HG03139 (cell line): ENCODE measurements around the gene WDFY4.

ENCODE experiments used
- ATAC-seq: cut with Tn5 transposase; IDR thresholded peaks from one replicate; pipeline ENCODE4 v1.9.1; 2021; ENCODE audit not compliant: unreplicated experiment

Gene WDFY4

DNA sequence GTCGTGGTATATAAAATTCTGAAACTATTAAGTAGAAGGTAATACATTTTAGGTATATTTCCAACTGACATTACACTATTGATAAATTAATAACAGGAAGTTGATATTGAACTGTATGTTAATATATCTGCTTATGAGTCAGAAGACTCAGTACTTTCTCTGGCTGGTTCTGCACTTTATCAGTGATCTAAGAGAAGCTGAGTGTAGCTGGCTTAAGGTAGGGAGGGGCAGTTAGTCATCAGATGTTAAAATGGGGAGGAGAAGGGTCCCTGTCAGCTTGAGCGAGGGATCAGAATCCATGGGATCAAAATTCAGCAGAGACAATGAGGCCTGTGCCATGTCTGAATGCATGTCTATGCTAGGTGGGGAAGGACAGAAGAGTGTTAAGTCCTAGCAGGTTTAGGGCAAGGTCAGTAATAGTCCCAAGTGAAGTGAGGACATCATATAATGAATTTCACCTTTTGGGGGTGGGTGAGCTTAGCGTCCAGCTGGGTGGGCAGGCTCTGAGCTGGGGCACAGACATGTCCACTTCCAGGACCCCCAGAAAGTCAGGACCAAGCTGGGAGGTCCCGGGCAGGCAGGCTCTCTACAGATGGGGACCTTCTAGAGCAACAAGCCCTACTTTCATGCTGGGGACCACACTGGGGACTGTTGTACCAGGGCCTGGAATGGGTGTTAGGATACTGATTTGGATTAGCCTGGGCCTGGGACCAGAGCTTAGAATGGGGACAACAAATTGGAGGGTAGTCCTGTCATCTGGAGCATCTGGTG lies 82.9 kb downstream of the WDFY4 start:
- no peak for ATAC-seq

DNA sequence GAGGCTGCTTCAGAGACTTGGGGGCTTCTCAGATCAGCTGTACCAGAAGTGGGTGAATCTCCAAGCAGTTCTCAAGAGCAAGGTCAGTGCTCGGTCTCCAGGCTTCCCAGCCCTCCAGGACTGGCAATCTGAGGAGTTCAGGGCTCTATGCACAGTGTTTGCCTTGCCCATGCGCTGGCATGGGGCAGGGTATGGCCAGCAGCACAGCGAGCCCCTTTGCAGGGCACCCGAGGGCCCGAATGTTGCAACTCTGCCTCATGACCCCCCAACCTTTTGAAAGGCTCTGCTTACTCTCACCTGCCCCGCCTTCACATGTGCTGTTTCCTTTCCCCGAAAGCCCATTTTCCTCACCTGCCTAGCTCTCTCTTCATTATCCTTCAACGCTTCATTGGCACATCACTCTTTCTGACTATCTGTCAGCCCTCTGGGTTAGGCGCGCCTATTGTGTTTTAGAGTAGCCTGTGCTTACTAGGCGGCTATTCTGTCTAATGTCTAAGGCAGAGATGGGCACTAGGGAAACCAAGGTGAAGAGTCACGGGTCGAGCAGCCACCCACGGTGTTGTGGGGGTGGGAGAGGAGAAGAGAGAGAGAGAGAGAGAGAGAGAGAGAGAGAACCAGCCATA lies 83.6 kb downstream of the WDFY4 start:
- ATAC-seq: no peak

DNA sequence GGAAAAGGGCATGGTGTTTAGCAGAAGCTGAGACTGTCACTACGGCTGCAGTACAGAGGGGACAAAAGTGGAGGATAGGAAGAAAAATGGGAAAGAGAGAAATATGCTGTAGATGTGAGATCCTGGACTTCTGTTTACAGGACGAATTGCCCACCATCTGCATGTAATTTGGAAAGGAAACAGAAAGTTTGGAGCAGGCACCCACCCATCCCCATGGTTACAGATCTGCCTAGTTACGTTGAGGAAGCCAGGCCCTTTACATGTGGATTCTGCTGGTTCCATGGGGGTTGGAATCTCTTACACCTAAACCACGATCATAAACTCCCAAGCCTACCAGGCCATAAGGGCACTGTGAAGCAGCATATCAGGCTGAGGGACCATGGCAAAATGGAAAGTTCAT lies 84.3 kb downstream of the WDFY4 start:
- ATAC-seq: no peak

DNA sequence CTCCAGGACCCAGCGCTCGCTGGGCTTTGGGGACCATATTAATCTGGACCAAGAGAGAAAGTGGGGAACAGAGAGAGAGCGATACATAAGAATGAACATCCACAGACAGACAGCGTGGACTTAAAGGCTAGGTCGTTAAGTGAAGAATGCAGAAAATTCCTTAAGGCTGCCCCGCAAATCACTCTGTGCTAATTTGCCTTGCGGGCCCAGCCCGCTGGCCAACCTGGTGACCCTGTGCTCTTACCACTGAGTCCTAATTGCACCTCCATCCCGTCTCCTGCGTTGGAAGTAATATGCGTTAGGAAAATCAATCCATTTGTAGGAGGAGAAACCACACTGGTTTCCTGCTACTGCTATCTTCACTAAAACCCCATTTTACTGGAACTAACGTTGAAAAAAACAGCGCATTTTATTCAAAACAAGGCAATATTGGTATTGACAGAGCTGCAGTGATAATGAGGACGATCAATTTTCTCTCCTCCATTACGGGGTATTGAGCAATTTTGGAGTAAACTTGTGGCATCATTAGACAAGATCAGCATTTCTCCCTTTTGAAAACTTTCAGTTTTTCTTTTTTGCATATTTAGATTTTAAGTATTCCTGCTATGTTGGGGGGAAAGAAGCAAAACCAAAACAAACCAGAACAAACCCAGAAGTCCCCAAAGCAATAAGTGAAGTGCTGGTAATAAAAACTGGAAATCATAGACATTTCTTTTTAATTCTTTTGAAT lies 85.2 kb downstream of the WDFY4 start:
- no peak for ATAC-seq

DNA sequence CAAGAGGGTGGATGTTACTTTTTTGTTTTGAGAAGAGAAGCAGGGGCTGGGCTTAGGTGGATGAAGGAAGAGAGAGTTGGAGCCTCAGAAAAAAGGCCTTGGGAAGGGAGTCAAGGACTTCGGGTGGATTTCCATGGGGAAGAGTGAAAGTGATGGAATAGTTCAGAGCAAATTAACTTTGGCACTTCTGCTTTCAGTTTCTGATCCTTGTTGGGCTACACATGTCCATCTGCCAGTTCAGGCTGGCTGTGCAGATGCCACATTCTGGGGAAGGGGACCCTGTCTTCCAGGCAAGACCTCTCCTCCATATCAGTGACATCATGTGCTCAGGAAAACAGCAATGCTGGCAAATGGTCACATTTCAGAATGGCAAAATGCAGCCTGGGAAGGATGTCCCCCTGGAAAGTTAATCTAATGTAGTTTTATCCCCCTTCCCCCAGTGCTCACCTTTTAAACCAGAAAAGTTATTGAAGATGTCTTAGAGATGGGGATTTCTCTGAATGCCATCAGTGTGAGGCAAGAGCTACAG lies 86.0 kb downstream of the WDFY4 start:
- no peak for ATAC-seq

DNA sequence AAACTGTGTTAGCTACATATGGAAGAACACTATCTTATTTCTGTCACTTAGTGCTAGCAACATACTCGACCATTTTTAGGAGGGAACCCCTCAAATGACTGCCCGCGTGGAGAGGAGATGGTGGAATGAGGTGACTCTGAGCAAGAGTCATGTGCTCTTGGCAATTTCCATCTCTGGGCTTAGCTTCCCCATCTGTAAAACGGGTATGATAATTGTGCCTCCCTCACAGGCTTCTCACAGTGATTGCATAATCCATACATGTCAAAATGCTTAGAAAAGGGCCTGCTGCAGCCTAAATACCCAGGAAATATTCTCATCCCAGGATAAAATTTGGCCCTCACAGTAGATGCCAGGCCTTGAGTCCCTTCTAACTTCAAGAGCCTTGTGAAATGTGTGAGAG lies 86.6 kb downstream of the WDFY4 start:
- no peak for ATAC-seq

DNA sequence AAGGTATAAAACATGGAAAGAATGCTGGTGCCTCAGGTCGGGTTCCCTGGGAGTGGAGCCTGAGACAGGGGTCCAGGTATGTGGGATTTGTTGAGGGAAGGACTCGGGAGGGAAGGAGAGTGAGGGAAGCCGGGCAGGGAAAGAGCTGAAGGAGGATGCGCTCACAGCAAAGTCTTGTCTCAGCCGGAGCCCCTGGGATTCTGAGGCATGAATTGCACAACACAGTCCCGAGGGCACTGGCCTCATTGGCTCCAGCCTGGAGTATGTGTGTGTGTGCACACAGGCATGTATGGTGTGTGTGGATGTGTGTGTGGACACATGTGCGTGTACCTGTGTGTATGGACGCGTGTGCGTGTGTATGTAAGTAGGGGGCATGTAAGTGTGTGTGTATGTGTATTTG lies 87.4 kb downstream of the WDFY4 start:
- no peak for ATAC-seq

DNA sequence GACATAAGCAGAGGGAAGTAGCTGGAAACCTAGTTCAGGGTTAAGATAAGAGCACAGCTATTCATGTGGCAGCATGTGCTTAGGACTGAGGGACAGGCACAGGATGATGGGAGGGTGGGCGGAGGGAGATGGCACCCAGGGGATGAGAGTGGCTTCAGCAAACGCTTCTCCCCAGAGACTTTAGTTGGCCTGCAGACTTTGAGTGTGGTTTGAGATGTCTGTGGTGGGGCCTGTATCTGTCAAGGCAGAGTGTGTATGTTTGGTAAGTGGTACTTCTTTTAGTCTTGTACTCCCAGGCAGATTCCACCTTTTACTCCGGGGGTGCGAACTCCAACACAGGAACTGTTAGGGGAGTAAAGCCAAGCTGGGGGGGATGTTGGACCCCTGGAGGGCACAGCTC lies 88.9 kb downstream of the WDFY4 start:
- no peak for ATAC-seq

DNA sequence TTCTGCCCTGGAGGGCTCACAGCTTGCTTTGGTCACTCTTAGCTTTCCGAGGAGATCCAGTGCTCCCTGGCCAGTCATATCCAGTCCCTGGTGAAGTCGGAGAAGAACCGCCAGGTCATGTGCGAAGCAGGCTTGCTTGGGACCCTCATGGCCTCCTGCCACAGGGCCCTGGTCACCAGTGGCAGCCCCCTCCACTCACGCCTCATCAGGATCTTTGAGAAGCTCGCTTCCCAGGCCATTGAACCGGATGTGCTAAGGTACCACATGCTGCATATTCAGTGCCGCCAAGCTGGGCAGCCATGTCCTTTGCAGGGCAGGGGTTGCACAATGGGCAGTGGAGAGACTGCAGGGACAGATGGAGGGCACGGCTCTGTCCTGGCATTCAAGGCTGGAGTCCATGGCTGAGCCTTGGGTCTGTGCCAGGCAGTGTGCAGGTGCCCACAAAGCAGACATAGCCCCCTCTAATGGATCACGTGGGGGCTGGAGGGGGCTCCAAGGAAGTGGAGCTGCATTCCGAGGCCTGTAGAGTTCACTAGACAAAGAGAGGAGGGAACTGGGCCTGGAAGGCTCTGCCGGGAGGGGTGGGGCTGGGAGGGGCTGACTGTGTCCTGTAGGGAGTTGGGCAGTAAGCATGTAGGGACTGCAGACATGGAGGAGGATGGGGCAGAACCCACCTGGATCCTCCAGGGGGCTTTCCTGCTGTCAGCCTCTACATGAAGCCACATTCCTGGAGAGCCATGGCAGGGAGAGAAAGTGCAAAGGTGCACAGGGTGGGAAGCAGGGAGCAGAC lies 89.9 kb downstream of the WDFY4 start:
- no peak for ATAC-seq

DNA sequence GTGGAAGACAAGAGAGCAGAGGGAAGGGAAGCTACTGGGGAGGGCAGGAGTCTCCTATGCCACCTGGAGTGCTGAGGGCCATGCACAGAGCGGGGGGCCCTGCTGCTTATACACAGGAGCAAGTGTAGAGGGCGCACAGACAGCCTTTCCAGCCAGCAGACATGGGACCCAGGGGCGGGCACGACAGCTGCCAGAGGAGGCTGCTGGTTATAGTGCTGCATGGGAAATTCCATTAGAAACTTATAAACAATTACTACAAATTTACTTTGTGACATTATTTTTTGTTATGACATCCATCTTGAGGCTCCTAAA lies 90.5 kb downstream of the WDFY4 start:
- ATAC-seq: no peak

DNA sequence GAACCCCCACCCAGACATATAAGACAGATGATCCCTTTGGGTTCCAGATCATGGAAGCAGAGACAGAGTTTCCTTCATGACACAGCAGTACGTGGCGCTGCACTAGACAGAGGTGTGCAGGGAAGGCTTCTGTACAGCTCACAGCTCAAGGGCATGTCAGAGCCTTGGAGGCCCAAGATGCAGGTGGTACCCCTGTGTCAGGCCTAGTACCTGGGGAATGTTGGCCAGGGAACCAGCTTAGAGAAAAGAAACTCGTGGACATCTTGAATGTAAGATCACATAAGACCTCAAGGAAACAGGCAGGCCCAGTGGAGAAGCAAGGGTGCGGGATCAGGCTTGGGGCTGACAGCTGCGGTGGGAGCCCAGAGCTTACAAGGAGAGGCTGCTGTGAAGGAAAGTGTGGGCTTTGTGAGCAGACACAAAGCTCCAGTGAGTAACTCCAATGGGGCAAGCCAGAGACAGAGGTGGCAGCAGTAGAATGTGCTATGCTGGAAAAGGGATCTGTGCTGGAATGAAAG lies 91.4 kb downstream of the WDFY4 start:
- ATAC-seq: no peak

DNA sequence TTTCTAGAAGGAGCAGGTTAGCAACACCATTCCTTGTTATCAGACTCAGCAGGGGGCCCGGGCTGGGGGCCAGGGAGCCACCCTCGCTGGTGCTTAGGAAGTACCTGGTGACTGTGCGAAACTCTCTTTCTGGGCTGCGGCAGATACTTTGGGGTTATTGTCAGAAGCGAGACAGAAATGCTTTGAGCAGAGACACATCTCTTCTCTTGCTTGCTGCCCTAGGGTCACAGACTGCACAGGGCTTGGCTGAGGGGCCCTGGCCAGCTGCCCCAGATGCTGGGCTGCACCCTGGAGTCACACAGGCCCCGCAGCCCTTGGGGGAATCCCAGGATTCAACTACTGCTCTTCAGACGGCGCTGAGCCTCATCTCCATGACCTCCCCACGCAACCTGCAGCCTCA lies 91.9 kb downstream of the WDFY4 start:
- ATAC-seq: no peak

DNA sequence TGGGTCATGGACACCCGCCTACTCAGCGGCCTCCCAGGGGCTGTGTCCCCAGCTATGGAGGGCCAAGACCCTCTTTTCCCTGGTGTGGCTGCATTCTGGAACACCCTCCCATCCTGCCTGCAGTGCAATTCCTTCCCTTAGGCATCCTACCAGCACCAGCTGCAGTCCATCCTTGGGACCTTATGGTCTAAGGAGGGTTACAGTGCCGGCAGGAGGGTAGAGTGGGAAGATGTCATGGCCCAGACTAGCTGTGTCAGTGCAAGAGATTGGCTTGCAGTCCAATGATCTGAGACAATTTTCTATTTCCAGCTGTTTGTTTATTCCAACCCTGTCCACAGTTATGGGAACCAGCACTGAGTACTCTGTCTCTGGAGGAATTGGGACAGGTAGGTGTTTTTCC lies 92.4 kb downstream of the WDFY4 start:
- ATAC-seq: no peak

DNA sequence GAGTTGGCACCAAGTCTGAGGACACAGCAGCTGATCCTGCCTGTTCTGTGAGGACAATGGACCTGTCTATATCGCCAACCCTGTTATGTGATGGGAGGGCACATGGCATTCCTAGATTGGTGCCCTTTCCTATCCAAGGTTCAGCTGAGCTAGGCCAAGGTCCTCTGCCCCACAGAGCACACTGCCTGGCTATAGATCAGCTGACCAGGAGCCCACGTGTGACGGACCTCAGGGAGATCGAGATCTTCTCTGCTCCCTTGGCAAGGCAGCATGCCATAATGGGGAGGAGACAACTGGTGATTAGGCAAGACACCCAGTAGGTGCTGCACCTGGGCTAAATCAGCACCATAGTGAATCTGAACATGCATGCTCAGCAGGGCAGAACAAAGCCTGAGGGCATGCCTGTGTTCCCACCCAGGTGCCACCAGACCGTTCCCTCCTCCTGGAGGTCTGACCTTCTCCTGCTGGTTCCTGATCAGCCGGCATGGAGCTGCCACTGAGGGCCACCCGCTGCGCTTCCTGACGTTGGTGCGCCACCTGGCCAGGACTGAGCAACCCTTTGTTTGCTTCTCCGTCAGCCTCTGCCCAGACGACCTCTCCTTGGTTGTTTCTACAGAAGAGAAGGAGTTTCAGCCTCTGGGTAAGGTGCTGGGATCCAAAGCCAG lies 93.7 kb downstream of the WDFY4 start:
- ATAC-seq: no peak

DNA sequence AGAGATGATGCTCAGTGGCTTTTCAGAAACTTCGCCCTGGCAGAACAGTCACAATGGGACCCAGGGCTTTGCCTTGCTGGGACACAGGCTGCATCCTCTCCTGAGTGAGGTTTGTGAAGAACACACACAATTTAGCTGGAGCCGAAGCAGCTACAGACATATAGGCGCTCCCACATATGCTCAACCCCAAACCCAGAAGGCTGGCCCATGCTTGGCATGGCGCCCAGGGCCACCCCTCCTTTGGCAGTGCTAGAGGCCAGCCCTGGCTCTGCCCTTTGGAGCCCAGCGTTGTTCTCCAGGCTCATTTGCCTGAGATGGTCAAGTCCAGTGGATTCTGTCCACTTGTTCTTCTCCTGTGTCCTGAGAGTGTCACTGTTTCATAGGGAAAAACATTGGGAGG lies 94.4 kb downstream of the WDFY4 start:
- no peak for ATAC-seq

DNA sequence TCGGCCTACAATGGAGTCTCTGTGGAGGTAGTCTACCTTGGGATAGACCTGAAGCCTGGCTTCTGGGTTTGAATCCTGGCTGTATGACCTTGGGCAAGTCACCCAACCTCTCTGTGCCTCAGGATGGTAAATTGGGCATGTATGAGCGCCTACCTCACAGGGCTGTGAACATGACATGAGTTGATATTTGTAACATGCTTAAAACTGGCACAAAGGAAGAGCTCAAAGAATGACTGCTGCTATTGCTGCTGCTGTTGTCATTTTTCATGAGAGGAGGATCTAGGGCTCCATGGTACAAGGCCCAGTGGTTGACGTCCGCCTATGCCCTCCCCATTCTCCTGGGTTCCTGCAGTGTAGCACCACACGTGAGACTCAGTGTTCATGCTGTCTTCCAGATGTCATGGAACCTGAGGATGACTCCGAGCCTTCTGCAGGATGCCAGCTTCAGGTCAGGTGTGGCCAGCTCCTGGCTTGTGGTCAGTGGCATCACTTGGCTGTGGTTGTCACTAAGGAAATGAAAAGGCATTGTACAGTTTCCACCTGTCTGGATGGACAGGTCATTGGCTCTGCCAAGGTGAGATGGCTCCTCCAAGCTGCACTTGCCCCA lies 95.0 kb downstream of the WDFY4 start:
- ATAC-seq: no peak

DNA sequence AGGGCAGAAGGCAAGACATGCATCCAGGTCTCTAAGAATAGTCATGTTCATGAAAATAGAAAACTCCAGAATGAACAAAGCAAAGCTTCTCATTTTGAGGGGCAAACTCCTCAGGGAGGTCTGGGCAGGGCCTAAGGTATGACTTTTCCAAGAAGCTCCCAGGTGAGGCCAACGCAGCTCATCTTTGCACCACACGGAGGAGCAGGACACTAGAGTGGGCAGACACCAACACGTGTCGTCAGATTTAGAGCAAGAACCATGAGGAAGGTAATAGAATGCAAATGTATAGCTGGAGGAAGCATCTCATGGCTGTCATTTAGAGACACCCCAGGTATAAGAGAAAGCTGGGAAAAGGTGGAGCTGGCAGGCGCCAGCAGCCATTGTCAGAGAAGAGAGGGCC lies 95.7 kb downstream of the WDFY4 start:
- ATAC-seq: no peak

DNA sequence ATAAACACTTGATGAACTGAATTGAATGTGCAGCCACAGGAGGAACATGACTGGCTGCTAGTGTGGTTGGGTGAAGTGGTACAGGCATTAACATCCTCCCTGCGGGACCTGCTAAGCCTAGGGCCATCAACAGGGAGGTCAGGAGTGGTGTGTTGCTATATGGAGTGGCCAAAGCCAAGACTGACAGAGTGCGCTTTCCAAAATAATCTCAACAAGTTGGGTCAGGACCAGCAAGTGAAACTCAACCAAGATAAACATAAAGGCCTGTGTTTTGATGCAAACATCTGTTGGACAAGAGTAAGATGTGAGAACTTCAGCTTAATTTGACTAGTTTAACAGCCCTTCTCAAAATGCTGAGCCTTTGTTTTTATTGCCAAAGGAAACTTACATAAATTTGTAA lies 97.7 kb downstream of the WDFY4 start:
- no peak for ATAC-seq

DNA sequence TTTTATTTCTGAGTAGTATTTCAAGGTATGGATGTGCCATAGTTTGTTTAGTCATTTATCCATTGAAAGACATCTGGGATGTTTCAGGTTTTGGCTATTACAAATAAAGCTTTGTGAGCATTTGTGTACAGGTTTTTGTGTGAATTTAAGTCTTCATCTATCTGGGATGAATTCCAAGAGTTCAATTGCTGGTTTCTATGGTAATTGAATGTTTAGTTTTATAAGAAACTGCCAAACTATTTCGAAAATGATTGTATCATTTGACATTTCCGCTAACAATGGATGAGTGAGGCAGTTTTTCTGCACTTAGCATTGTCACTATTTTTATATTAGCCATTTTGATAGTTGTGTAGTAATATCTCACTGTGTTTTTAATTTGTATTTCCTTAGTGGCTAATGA lies 99.4 kb downstream of the WDFY4 start:
- no peak for ATAC-seq

DNA sequence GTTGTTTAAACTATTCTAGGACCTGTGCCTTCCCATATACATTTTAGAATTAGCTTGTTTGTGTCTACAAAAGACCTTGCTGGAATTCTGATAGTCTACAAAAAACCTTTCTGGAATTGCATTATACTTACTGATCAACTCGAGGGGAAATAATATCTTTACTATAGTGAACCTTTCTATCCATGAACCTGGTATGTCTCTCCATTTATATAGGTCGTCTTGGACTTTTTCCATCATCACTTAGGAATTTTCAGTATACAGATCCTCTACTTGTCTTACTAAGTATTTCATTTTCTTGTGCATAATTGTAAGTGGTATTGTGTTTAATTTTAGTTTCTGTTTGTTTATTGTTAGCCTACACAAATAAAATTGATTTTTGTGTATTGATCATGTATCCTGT lies 101.1 kb downstream of the WDFY4 start:
- ATAC-seq: no peak
